Measurements from ENCODE around the gene PHYKPL.

- no peak for TF ChIP-seq POLR2AphosphoS5 (IDR thresholded peaks at IDR 0.05; ENCODE audit: low read depth, low read length)
- no peak for TF ChIP-seq POLR2A (IDR thresholded peaks at IDR 0.05; ENCODE audit: low read depth, low read length)
- no peak for TF ChIP-seq TAF1 (IDR thresholded peaks at IDR 0.05; ENCODE audit: low read depth, low read length)
These were observed 47.3 kb upstream of the PHYKPL start for GRCh38 chr5:178279723-178280438.

Data from GM12891 (cell line).